Left lobe of liver (tissue), 2 donors: ENCODE results near the gene CYLD. TPM values are rescaled to one million over a fixed set of nuclear protein-coding genes. Genes with fewer than 3 reads are reported as not detected.
A peak's percentile ranks its signal among the peaks of the same experiment; 100 is the strongest.

Source experiments
- ATAC-seq: fragments of 200-7000 bp; cut with Tn5 transposase; one replicate; pipeline ENCODE4 v1.9.1; 2020; ENCODE audit warnings: mild to moderate bottlenecking, moderate library complexity
- DNase-seq: peaks from one replicate; pipeline ENCODE4 v3.0.0-alpha.2; 2020; ENCODE audit warnings: low spot score
- total RNA-seq: library from RNA; stranded (reverse); gene quantifications from one replicate; pipeline ENCODE4 v1.2.1, GENCODE V29; 2021
- donor health status: DM: no; HTN: no; CAD: no; lungs with moderate emphysema.
- donor health status: DM: no; HTN: yes; CAD: no.

The CYLD gene
- total RNA-seq, 1 donor from 2014 or later: 14.4 TPM

- DNase-seq (no peak), ATAC-seq (no peak)
Observed at GRCh38 chr16:50711040-50711439, 30.8 kb upstream of the CYLD start.

GRCh38 chr16:50711862-50712559 lies 29.9 kb upstream of the CYLD start:
- ATAC-seq: no peak
- DNase-seq: no peak

GRCh38 chr16:50712560-50712898 lies 29.4 kb upstream of the CYLD start:
- DNase-seq (no peak), ATAC-seq (no peak)

GRCh38 chr16:50712956-50713355 lies 28.9 kb upstream of the CYLD start:
- ATAC-seq: no peak
- no peak for DNase-seq

- no peak for DNase-seq
- no peak for ATAC-seq
Observed at GRCh38 chr16:50717091-50717490, 24.8 kb upstream of the CYLD start.

- no peak for ATAC-seq
Observed at GRCh38 chr16:50717494-50717893, 24.4 kb upstream of the CYLD start.

GRCh38 chr16:50718061-50718760 lies 23.7 kb upstream of the CYLD start:
- ATAC-seq (no peak), DNase-seq (no peak)

More at GRCh38 chr16:50717494-50717893, 24.4 kb upstream of the CYLD start:
- DNase-seq: no peak

- DNase-seq (no peak), ATAC-seq (no peak)
Observed at GRCh38 chr16:50718761-50719400, 23.0 kb upstream of the CYLD start.

- no peak for ATAC-seq
- no peak for DNase-seq
Observed at GRCh38 chr16:50719401-50720337, 22.2 kb upstream of the CYLD start.

GRCh38 chr16:50721549-50722404 lies 20.1 kb upstream of the CYLD start:
- peak; percentile 60 for ATAC-seq
- no peak for DNase-seq

GRCh38 chr16:50722405-50722737 lies 19.5 kb upstream of the CYLD start:
- ATAC-seq (no peak), DNase-seq (no peak)

- ATAC-seq (no peak), DNase-seq (no peak)
Observed at GRCh38 chr16:50722960-50723359, 18.9 kb upstream of the CYLD start.

- no peak for DNase-seq
- no peak for ATAC-seq
Observed at GRCh38 chr16:50724306-50724705, 17.6 kb upstream of the CYLD start.

GRCh38 chr16:50731130-50731988 lies 10.5 kb upstream of the CYLD start:
- ATAC-seq (no peak), DNase-seq (no peak)

- ATAC-seq: no peak
- DNase-seq: no peak
Observed at GRCh38 chr16:50731989-50732832, 9.7 kb upstream of the CYLD start.

GRCh38 chr16:50733468-50733867 lies 8.4 kb upstream of the CYLD start:
- no peak for ATAC-seq
- DNase-seq: no peak

- no peak for ATAC-seq
- no peak for DNase-seq
Observed at GRCh38 chr16:50735629-50736122, 6.2 kb upstream of the CYLD start.

GRCh38 chr16:50736448-50736847 lies 5.4 kb upstream of the CYLD start:
- ATAC-seq (no peak), DNase-seq (no peak)
